ENCODE measurements around the gene SLBP. TPM values are rescaled to one million over a fixed set of nuclear protein-coding genes. Genes with fewer than 3 reads are reported as not detected.

SLBP gene
- total RNA-seq, 2 experiments from 2014 or later = 45.8 to 47.6 TPM

DNA sequence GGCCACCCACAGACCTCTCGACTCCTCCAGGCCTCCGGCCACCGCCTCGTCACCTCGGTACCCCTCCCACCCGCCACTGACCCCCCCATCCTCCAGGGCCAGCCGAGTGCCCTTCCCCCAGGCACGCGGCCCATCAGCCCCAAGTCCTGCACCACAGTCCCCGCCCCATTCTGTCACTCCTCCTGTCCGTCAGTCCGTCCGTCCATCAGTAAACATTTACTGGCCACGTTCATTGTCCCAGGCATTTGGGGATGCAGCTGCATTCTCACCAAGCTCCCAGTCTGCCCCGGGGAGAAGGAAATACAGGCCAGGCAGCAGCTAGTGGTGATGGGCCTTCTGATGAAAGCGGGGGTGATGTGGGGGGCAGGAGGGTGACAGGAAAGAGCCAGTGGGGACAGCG is 45.7 kb upstream of the SLBP start:
- CTCF ChIA-PET = no interaction called here
- intact Hi-C loops (cut with DNase I, micrococcal nuclease) = no loop called here

DNA sequence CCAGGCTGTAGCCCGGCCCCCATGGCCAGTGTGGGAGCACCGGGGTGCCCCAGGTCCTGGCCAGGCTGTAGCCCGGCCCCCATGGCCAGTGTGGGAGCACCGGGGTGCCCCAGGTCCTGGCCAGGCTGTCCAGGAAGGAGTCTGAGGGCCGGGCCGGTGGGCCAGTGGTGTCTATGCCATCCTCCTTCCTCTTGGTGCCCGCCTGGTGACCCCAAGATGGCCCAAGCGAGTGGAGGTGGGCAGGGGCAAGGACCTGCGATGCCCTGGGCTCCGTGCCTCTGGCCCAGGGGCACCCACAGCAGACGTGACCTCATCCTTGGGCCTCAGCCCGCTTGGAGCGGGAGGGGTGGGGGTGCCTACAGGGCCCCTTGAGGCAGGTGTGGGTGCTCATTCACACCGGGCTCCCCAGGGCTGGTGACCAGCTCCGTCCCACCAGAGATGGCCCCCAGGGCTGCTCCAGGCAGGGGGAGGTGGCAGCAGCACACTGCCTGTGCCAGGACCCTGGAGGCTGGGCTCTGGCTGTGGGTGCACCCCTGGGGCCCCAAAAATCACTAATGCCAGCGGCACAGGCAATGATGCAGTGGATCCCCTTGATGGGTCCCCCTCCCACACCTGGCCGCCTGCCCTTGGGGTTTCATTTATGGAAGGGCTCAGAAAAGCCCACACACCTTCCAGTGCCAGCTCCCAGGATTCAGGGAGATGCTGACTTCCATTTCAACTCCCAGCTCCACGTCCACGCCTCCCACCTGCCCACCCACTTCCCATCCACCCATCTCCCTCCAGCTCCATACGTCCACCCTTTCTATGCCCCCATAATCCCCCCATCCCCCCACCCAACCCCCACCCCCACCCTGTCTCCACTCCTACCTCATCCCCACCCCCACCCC is 45.0 kb upstream of the SLBP start:
- ChIA-PET POLR2A (no interaction called here), CTCF (no interaction called here)

More for the DNA sequence above, 45.7 kb upstream of the SLBP start:
- Mint-ChIP-seq H3K9me3 (no peaks in the 10 kb centered on the region), H3K36me3 (ENCODE audit: low read depth) (no peaks in the 10 kb centered on the region), H3K27me3 (peaks cover 3% of the 10 kb centered on the region), H3K4me3 (no peak overlapping the region), H3K4me1 (ENCODE audit: low read depth) (no peaks in the 10 kb centered on the region), H3K27ac (no peak overlapping the region)
- no peak for DNase-seq
- H3K36me3 ChIP-seq (ENCODE audit: insufficient read depth, low read length) = no peaks in the 10 kb centered on the region
- H3K4me1 ChIP-seq (ENCODE audit: insufficient read depth, low read length) = peaks cover 14% of the 10 kb centered on the region
- no peaks in the 10 kb centered on the region for H3K27me3 ChIP-seq (ENCODE audit: control insufficient read depth in 1 of 2, insufficient read depth in 2 of 2, low read length in 2 of 2)
- no peak overlapping the region for H3K27ac ChIP-seq (ENCODE audit: low read depth in 1 of 2, low read length in 2 of 2)
- no peak overlapping the region for H3K4me3 ChIP-seq (ENCODE audit: low read length)
- POLR2A ChIA-PET = no interaction called here
- peaks cover 0 to 7% of the 10 kb centered on the region in 2 experiments for H3K9me3 ChIP-seq (ENCODE audit: control insufficient read depth in 1 of 2, insufficient read depth in 1 of 2, low read length in 2 of 2)
- no peak for ATAC-seq (ENCODE audit: poor library complexity)
- TF ChIP-seq, protein P1, sequence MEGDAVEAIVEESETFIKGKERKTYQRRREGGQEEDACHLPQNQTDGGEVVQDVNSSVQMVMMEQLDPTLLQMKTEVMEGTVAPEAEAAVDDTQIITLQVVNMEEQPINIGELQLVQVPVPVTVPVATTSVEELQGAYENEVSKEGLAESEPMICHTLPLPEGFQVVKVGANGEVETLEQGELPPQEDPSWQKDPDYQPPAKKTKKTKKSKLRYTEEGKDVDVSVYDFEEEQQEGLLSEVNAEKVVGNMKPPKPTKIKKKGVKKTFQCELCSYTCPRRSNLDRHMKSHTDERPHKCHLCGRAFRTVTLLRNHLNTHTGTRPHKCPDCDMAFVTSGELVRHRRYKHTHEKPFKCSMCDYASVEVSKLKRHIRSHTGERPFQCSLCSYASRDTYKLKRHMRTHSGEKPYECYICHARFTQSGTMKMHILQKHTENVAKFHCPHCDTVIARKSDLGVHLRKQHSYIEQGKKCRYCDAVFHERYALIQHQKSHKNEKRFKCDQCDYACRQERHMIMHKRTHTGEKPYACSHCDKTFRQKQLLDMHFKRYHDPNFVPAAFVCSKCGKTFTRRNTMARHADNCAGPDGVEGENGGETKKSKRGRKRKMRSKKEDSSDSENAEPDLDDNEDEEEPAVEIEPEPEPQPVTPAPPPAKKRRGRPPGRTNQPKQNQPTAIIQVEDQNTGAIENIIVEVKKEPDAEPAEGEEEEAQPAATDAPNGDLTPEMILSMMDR (IDR thresholded peaks at IDR 0.05) = no peak

DNA sequence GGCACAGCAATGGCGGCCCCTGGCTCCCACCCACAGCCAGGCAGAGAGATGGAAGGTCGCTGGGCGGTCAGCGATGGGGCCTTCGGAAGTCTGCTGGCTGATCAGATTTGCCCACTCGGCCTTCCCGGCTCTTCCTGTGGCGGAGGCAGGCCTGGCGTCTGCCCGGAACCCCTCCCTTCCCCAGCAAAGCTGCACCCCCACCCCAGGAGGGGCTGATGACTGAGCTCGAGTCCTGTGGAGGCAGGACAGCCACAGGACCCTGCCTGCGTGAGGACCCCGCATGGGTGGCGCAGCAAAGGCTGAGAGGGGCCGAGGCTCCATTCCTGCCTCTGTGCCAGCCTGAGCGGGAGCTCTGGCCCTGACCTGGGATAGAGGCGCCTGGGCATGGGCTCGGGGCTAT is 44.0 kb upstream of the SLBP start:
- Histone ChIP-seq H3K4me3 (ENCODE audit: low read length) (no peak overlapping the region), H3K4me1 (ENCODE audit: insufficient read depth, low read length) (peaks cover 25% of the 10 kb centered on the region), H3K9me3 (ENCODE audit: control insufficient read depth in 1 of 2, insufficient read depth in 1 of 2, low read length in 2 of 2) (no peaks in the 10 kb centered on the region), H3K36me3 (ENCODE audit: insufficient read depth, low read length) (no peaks in the 10 kb centered on the region), H3K27me3 (ENCODE audit: control insufficient read depth in 1 of 2, insufficient read depth in 2 of 2, low read length in 2 of 2) (no peaks in the 10 kb centered on the region), H3K27ac (ENCODE audit: low read depth in 1 of 2, low read length in 2 of 2) (no peak overlapping the region)
- H3K9me3 Mint-ChIP-seq = no peaks in the 10 kb centered on the region
- DNase-seq = no peak
- ChIA-PET CTCF (no interaction called here), POLR2A (no interaction called here)
- no peaks in the 10 kb centered on the region for H3K27me3 Mint-ChIP-seq
- no peak overlapping the region for H3K4me3 Mint-ChIP-seq
- ATAC-seq (ENCODE audit: poor library complexity) = no peak
- no peaks in the 10 kb centered on the region for H3K36me3 Mint-ChIP-seq (ENCODE audit: low read depth)
- no peak overlapping the region for H3K27ac Mint-ChIP-seq
- intact Hi-C loops (cut with DNase I, micrococcal nuclease) = no loop called here
- no peaks in the 10 kb centered on the region for H3K4me1 Mint-ChIP-seq (ENCODE audit: low read depth)
- TF ChIP-seq, protein P1 (IDR thresholded peaks at IDR 0.05) = no peak

More for the DNA sequence above, 45.0 kb upstream of the SLBP start:
- H3K4me1 Mint-ChIP-seq (ENCODE audit: low read depth) = no peaks in the 10 kb centered on the region
- no peak for DNase-seq
- no peaks in the 10 kb centered on the region for H3K36me3 Mint-ChIP-seq (ENCODE audit: low read depth)
- H3K9me3 Mint-ChIP-seq = no peaks in the 10 kb centered on the region
- no peak for ATAC-seq (ENCODE audit: poor library complexity)
- Histone ChIP-seq H3K4me3 (ENCODE audit: low read length) (no peak overlapping the region), H3K27ac (ENCODE audit: low read depth in 1 of 2, low read length in 2 of 2) (no peak overlapping the region), H3K27me3 (ENCODE audit: control insufficient read depth in 1 of 2, insufficient read depth in 2 of 2, low read length in 2 of 2) (no peaks in the 10 kb centered on the region), H3K4me1 (ENCODE audit: insufficient read depth, low read length) (peaks cover 21% of the 10 kb centered on the region), H3K9me3 (ENCODE audit: control insufficient read depth in 1 of 2, insufficient read depth in 1 of 2, low read length in 2 of 2) (peaks cover 0 to under 1% of the 10 kb centered on the region in 2 experiments), H3K36me3 (ENCODE audit: insufficient read depth, low read length) (no peaks in the 10 kb centered on the region)
- H3K27me3 Mint-ChIP-seq = no peaks in the 10 kb centered on the region
- intact Hi-C loops (cut with DNase I, micrococcal nuclease) = no loop called here
- H3K4me3 Mint-ChIP-seq = no peak overlapping the region
- TF ChIP-seq, protein P1 (IDR thresholded peaks at IDR 0.05) = no peak
- H3K27ac Mint-ChIP-seq = no peak overlapping the region
